CD8-positive, alpha-beta memory T cell (primary cell): ENCODE data around the gene EFNA2. TPM values are rescaled to one million over a fixed set of nuclear protein-coding genes. Genes with fewer than 3 reads are reported as not detected.
A peak's percentile ranks its signal among the peaks of the same experiment; 100 is the strongest.

Experiments
- CTCF ChIA-PET: fragments of 350-600 bp; sonication (Branson Sonifier 250); formaldehyde crosslinking; loops from one replicate; lab custom pipeline; 2021; ENCODE audit warnings: antibody characterized with exemption; lab: Charles Lee
- POLR2A ChIA-PET: fragments of 350-600 bp; sonication (Branson Sonifier 250); formaldehyde crosslinking; loops from one replicate; lab custom pipeline; 2021; ENCODE audit warnings: antibody characterized with exemption; lab: Charles Lee
- DNase-seq, 5 donors: peaks; one replicate each; pipeline versions ENCODE4 v3.0.0 to v3.0.0-alpha.2; 2020 to 2022; ENCODE audit warnings: mixed read lengths in 1 of 5
- H3K27ac ChIP-seq: one replicate; pipeline ENCODE4 v1.7.0; 2013; ENCODE audit warnings: low read depth, mild to moderate bottlenecking, low read length, moderate library complexity
- H3K27me3 ChIP-seq: 2 replicates; pipeline ENCODE4 v1.7.0; 2013; ENCODE audit warnings: low read length, mild to moderate bottlenecking; ENCODE audit not compliant: insufficient read depth, poor library complexity, severe bottlenecking
- H3K36me3 ChIP-seq: 2 replicates; pipeline ENCODE4 v1.7.0; 2013; ENCODE audit warnings: mild to moderate bottlenecking, low read length, moderate library complexity; ENCODE audit not compliant: insufficient read depth
- H3K4me1 ChIP-seq: 2 replicates; pipeline ENCODE4 v1.7.0; 2013; ENCODE audit warnings: mild to moderate bottlenecking, low read length, moderate library complexity; ENCODE audit not compliant: insufficient read depth
- H3K4me3 ChIP-seq: 2 replicates; pipeline ENCODE4 v1.7.0; 2013; ENCODE audit warnings: mild to moderate bottlenecking, low read length
- H3K9me3 ChIP-seq: 2 replicates; pipeline ENCODE4 v1.7.0; 2013; ENCODE audit warnings: mild to moderate bottlenecking, low read length
- H3K27ac Mint-ChIP-seq, 8 donors: one replicate each; pipeline ENCODE4 v1.8.0; 2020 to 2021; ENCODE audit warnings: mixed read lengths in 8 of 8, mild to moderate bottlenecking in 6 of 8, inconsistent platforms in 3 of 8, moderate library complexity in 3 of 8
- H3K27me3 Mint-ChIP-seq, 2 donors: one replicate each; pipeline ENCODE4 v1.8.0; 2020 to 2021; ENCODE audit warnings: mixed read lengths in 2 of 2, mild to moderate bottlenecking in 1 of 2, moderate library complexity in 1 of 2
- H3K36me3 Mint-ChIP-seq, 3 donors: one replicate each; pipeline ENCODE4 v1.8.0; 2020 to 2021; ENCODE audit warnings: mixed read lengths in 3 of 3, inconsistent platforms in 1 of 3, mild to moderate bottlenecking in 1 of 3
- H3K4me1 Mint-ChIP-seq, 3 donors: one replicate each; pipeline ENCODE4 v1.8.0; 2020 to 2021; ENCODE audit warnings: mixed read lengths in 3 of 3, inconsistent platforms in 1 of 3, mild to moderate bottlenecking in 1 of 3
- H3K4me3 Mint-ChIP-seq, 7 donors: one replicate each; pipeline ENCODE4 v1.8.0; 2020 to 2021; ENCODE audit warnings: mixed read lengths in 7 of 7, mild to moderate bottlenecking in 6 of 7, moderate library complexity in 4 of 7, inconsistent platforms in 2 of 7
- H3K9me3 Mint-ChIP-seq, 5 donors: one replicate each; pipeline ENCODE4 v1.8.0; 2020 to 2022; ENCODE audit warnings: mixed read lengths in 5 of 5, mild to moderate bottlenecking in 3 of 5, moderate library complexity in 2 of 5, inconsistent platforms in 1 of 5
- polyA plus RNA-seq: library from polyadenylated mRNA; unstranded; fragments of 300-500 nt; fragmentation: Illumina TruSeq; gene quantifications from one replicate; pipeline ENCODE4 v1.2.3, GENCODE V29; 2021
- total RNA-seq, 2 experiments: library from RNA; stranded (reverse); gene quantifications; one replicate each; pipeline ENCODE4 v1.2.3, GENCODE V29; 2021

Gene EFNA2
- total and polyA plus RNA-seq, 3 experiments from 2014 or later, result not detected

GRCh38 chr19:1280636-1281568 lies 4.8 kb upstream of the EFNA2 start:
- Histone ChIP-seq H3K36me3 (peaks cover 9% of the 10 kb centered on the region), H3K4me1 (peaks cover 14% of the 10 kb centered on the region), H3K27ac (no peak overlapping the region), H3K4me3 (no peak overlapping the region), H3K9me3 (no peaks in the 10 kb centered on the region), H3K27me3 (peaks cover 12% of the 10 kb centered on the region)
- Mint-ChIP-seq H3K36me3 (peaks cover 0 to 23% (median 4%) of the 10 kb centered on the region in 3 donors), H3K4me1 (peaks cover 15 to 28% (median 20%) of the 10 kb centered on the region in 3 donors), H3K27ac (peak overlapping the region in 1 of 8 donors; percentile 98), H3K9me3 (peaks cover 0 to 2% (median 0%) of the 10 kb centered on the region in 5 donors), H3K27me3 (peaks cover 9 to 12% of the 10 kb centered on the region in 2 donors), H3K4me3 (peak overlapping the region in 1 of 7 donors; percentile 54)
- DNase-seq, result no peak
- POLR2A ChIA-PET, result interaction anchor here (0.5 to 0.6 kb wide), 2 partner anchors 124 to 1341 kb away, joined by 4 read pairs; no protein-coding TSS in a partner anchor
- CTCF ChIA-PET, result interaction anchor here (2.1 to 2.7 kb wide), 2 partner anchors 37 to 91 kb away, joined by 13 to 16 read pairs; no protein-coding TSS in a partner anchor

- peaks cover 0 to 23% (median 4%) of the 10 kb centered on the region in 3 donors for H3K36me3 Mint-ChIP-seq
- Histone ChIP-seq H3K36me3 (peaks cover 9% of the 10 kb centered on the region), H3K27me3 (peaks cover 14% of the 10 kb centered on the region), H3K4me1 (peaks cover 9% of the 10 kb centered on the region), H3K27ac (no peak overlapping the region), H3K4me3 (no peak overlapping the region), H3K9me3 (no peaks in the 10 kb centered on the region)
- H3K27ac Mint-ChIP-seq, result peak overlapping the region in 1 of 8 donors; percentile 70
- POLR2A ChIA-PET, result no interaction called here
- H3K4me1 Mint-ChIP-seq, result peaks cover 11 to 28% (median 18%) of the 10 kb centered on the region in 3 donors
- peaks cover 0 to 2% (median 0%) of the 10 kb centered on the region in 5 donors for H3K9me3 Mint-ChIP-seq
- CTCF ChIA-PET, result no interaction called here
- DNase-seq, result no peak
- H3K4me3 Mint-ChIP-seq, result peak overlapping the region in 1 of 7 donors; percentile 65
- peaks cover 9 to 15% of the 10 kb centered on the region in 2 donors for H3K27me3 Mint-ChIP-seq
Measured at GRCh38 chr19:1281569-1282287, 3.9 kb upstream of the EFNA2 start.

GRCh38 chr19:1282588-1283206 lies 3.0 kb upstream of the EFNA2 start:
- Histone ChIP-seq H3K27me3 (peaks cover 19% of the 10 kb centered on the region), H3K4me3 (no peak overlapping the region), H3K36me3 (peaks cover 9% of the 10 kb centered on the region), H3K27ac (no peak overlapping the region), H3K4me1 (peaks cover 4% of the 10 kb centered on the region), H3K9me3 (no peaks in the 10 kb centered on the region)
- Mint-ChIP-seq H3K9me3 (peaks cover 0 to 2% (median 0%) of the 10 kb centered on the region in 5 donors), H3K4me3 (no peak overlapping the region), H3K4me1 (peaks cover 8 to 25% (median 15%) of the 10 kb centered on the region in 3 donors), H3K36me3 (peaks cover 0 to 19% (median 2%) of the 10 kb centered on the region in 3 donors), H3K27ac (peak overlapping the region in 2 of 8 donors; percentile 22 to 46), H3K27me3 (peaks cover 11 to 15% of the 10 kb centered on the region in 2 donors)
- ChIA-PET CTCF (interaction anchor here (1.2 kb wide), 2 partner anchors 38 to 87 kb away, joined by 3 to 5 read pairs; no protein-coding TSS in a partner anchor), POLR2A (no interaction called here)
- DNase-seq, result no peak

- H3K27me3 ChIP-seq, result peaks cover 23% of the 10 kb centered on the region
- H3K9me3 Mint-ChIP-seq, result peaks cover 0 to 2% (median 0%) of the 10 kb centered on the region in 5 donors
- no peak overlapping the region for H3K27ac ChIP-seq
- peak overlapping the region in 2 of 8 donors; percentile 22 to 46 for H3K27ac Mint-ChIP-seq
- peaks cover 4% of the 10 kb centered on the region for H3K4me1 ChIP-seq
- H3K4me3 ChIP-seq, result no peak overlapping the region
- no peak overlapping the region for H3K4me3 Mint-ChIP-seq
- peaks cover 8 to 21% (median 13%) of the 10 kb centered on the region in 3 donors for H3K4me1 Mint-ChIP-seq
- H3K36me3 Mint-ChIP-seq, result peaks cover 0 to 17% (median 2%) of the 10 kb centered on the region in 3 donors
- no peak for DNase-seq
- peaks cover 11 to 15% of the 10 kb centered on the region in 2 donors for H3K27me3 Mint-ChIP-seq
- no peaks in the 10 kb centered on the region for H3K9me3 ChIP-seq
- peaks cover 9% of the 10 kb centered on the region for H3K36me3 ChIP-seq
- ChIA-PET POLR2A (no interaction called here), CTCF (interaction anchor here (1.2 kb wide), 2 partner anchors 39 to 87 kb away, joined by 3 to 5 read pairs; no protein-coding TSS in a partner anchor)
Measured at GRCh38 chr19:1283207-1283916, 2.3 kb upstream of the EFNA2 start.

GRCh38 chr19:1283917-1284292 lies 1.8 kb upstream of the EFNA2 start:
- Histone ChIP-seq H3K27ac (no peak overlapping the region), H3K27me3 (peaks cover 23% of the 10 kb centered on the region), H3K36me3 (peaks cover 6% of the 10 kb centered on the region), H3K9me3 (no peaks in the 10 kb centered on the region), H3K4me1 (peaks cover 4% of the 10 kb centered on the region), H3K4me3 (no peak overlapping the region)
- H3K36me3 Mint-ChIP-seq, result peaks cover 0 to 14% (median 2%) of the 10 kb centered on the region in 3 donors
- CTCF ChIA-PET, result interaction anchor here (1.2 kb wide), 1 partner anchor 86 kb away, joined by 3 read pairs; no protein-coding TSS in a partner anchor
- H3K4me1 Mint-ChIP-seq, result peaks cover 8 to 21% (median 13%) of the 10 kb centered on the region in 3 donors
- no peak for DNase-seq
- H3K4me3 Mint-ChIP-seq, result peak overlapping the region in 1 of 7 donors; percentile 28
- H3K9me3 Mint-ChIP-seq, result peaks cover 0 to 2% (median 0%) of the 10 kb centered on the region in 5 donors
- peaks cover 11 to 16% of the 10 kb centered on the region in 2 donors for H3K27me3 Mint-ChIP-seq
- no peak overlapping the region for H3K27ac Mint-ChIP-seq
- POLR2A ChIA-PET, result no interaction called here

GRCh38 chr19:1284293-1284978 lies 1.2 kb upstream of the EFNA2 start:
- H3K4me1 ChIP-seq, result peaks cover 4% of the 10 kb centered on the region
- ChIA-PET POLR2A (no interaction called here), CTCF (no interaction called here)
- H3K27me3 ChIP-seq, result peaks cover 23% of the 10 kb centered on the region
- no peak for DNase-seq
- Mint-ChIP-seq H3K36me3 (peaks cover 0 to 8% (median 2%) of the 10 kb centered on the region in 3 donors), H3K4me3 (peak overlapping the region in 5 of 7 donors; percentile 9 to 81 (median 32)), H3K4me1 (peaks cover 8 to 21% (median 13%) of the 10 kb centered on the region in 3 donors), H3K27ac (peak overlapping the region in 1 of 8 donors; percentile 30), H3K27me3 (peaks cover 13 to 20% of the 10 kb centered on the region in 2 donors), H3K9me3 (peaks cover 0 to 2% (median 0%) of the 10 kb centered on the region in 5 donors)
- no peak overlapping the region for H3K4me3 ChIP-seq
- no peaks in the 10 kb centered on the region for H3K9me3 ChIP-seq
- H3K27ac ChIP-seq, result no peak overlapping the region
- H3K36me3 ChIP-seq, result peaks cover under 1% of the 10 kb centered on the region
